SK-N-SH (cell line): Measurements from ENCODE around the gene C1QTNF9.

Experiments used
- CHD2 ChIP-seq: fragments of 150-350 bp; IDR thresholded peaks from 2 replicates; pipeline ENCODE4 v1.6.1; 2018; ENCODE audit warnings: low read length; ENCODE audit not compliant: partially characterized antibody
- EP300 ChIP-seq, 2 experiments: IDR thresholded peaks; 2 replicates each; pipeline versions ENCODE4 v1.4.0 to v1.6.1; 2012; ENCODE audit warnings: borderline replicate concordance in 1 of 2, low read depth in 1 of 2, low read length in 1 of 2
- EZH2phosphoT487 ChIP-seq: fragments of 200-600 bp; sonication (generic); IDR thresholded peaks from 2 replicates; pipeline ENCODE4 v1.6.1; 2017; ENCODE audit warnings: low read depth, mixed run types, mild to moderate bottlenecking, antibody characterized with exemption, moderate library complexity, borderline replicate concordance
- FOXM1 ChIP-seq: IDR thresholded peaks from 2 replicates; pipeline ENCODE4 v1.4.0; 2012; ENCODE audit warnings: low read depth, mild to moderate bottlenecking
- RCOR1 ChIP-seq: fragments of 150-350 bp; IDR thresholded peaks from 2 replicates; pipeline ENCODE4 v1.6.1; 2017; ENCODE audit warnings: antibody characterized with exemption, low read length
- SMC3 ChIP-seq: IDR thresholded peaks from 2 replicates; pipeline ENCODE4 v1.6.1; 2012; ENCODE audit warnings: low read depth, low read length, improper control_type of control experiment
- TAF1 ChIP-seq: IDR thresholded peaks from 2 replicates; pipeline ENCODE4 v1.6.1; 2012; ENCODE audit warnings: low read depth, mild to moderate bottlenecking, low read length, moderate library complexity, borderline replicate concordance
- YY1 ChIP-seq: IDR thresholded peaks from 2 replicates; pipeline ENCODE4 v1.4.0; 2012; ENCODE audit warnings: low read depth, mild to moderate bottlenecking
- TF ChIP-seq, protein P1 (sequence below): fragments of 200-600 bp; sonication (generic); IDR thresholded peaks from 2 replicates; pipeline ENCODE4 v1.6.1; 2017; ENCODE audit warnings: antibody characterized with exemption, mild to moderate bottlenecking, moderate library complexity
- TF ChIP-seq, protein P2 (sequence below): IDR thresholded peaks from 2 replicates; pipeline ENCODE4 v1.4.0; 2012; ENCODE audit warnings: low read depth, borderline replicate concordance
- TF ChIP-seq, protein P3 (sequence below): IDR thresholded peaks from 2 replicates; pipeline ENCODE4 v1.4.0; 2012; ENCODE audit warnings: low read depth, borderline replicate concordance
- TF ChIP-seq, protein P4 (sequence below): IDR thresholded peaks from 2 replicates; pipeline ENCODE4; 2012
- TF ChIP-seq, protein P5 (sequence below): fragments of 150-350 bp; IDR thresholded peaks from 2 replicates; pipeline ENCODE4 v1.6.1; 2017; ENCODE audit warnings: antibody characterized with exemption, low read length, low read depth, borderline replicate concordance

DNA sequence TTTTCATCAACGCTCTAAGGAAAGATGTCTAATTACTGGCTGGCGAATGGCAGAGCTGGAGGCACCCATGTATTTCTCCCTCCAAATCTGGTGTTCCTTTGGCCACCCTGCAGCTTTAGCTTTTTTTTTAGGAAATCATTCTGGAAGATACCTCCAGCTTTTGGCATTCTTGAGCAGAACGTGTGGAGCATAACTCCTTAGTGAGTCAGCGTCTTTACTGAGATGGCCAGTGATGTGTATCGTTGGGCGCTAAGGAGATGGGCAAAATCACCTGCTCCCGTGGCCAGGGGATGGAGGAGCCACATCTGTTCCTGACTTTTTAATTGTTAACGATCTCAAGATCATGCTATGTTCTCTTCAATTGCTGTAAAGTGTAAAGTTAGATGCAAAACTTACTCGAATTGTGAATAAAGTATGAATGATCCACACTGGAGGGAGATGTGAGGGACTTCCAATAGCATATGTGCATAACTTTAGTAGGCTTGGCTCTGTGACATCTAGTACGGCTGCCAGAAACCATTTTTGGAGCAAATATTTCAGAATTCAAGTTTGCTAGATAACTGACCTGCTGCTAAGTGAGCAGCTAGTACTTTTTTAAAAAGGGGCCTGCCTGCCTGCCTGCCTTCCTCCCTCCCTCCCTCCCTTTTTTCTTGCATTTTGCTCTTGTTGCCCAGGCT is 24.4 kb upstream of the C1QTNF9 start:
- TF ChIP-seq, protein P1, sequence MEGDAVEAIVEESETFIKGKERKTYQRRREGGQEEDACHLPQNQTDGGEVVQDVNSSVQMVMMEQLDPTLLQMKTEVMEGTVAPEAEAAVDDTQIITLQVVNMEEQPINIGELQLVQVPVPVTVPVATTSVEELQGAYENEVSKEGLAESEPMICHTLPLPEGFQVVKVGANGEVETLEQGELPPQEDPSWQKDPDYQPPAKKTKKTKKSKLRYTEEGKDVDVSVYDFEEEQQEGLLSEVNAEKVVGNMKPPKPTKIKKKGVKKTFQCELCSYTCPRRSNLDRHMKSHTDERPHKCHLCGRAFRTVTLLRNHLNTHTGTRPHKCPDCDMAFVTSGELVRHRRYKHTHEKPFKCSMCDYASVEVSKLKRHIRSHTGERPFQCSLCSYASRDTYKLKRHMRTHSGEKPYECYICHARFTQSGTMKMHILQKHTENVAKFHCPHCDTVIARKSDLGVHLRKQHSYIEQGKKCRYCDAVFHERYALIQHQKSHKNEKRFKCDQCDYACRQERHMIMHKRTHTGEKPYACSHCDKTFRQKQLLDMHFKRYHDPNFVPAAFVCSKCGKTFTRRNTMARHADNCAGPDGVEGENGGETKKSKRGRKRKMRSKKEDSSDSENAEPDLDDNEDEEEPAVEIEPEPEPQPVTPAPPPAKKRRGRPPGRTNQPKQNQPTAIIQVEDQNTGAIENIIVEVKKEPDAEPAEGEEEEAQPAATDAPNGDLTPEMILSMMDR = no peak
- TF ChIP-seq SMC3 (no peak), EZH2phosphoT487 (no peak), TAF1 (no peak), EP300 (IDR thresholded peaks at IDR 0.05; ENCODE audit: borderline replicate concordance in 1 of 2, low read depth in 1 of 2, low read length in 1 of 2) (no peak), CHD2 (no peak), YY1 (no peak), RCOR1 (no peak), FOXM1 (no peak)
- TF ChIP-seq, protein P2, sequence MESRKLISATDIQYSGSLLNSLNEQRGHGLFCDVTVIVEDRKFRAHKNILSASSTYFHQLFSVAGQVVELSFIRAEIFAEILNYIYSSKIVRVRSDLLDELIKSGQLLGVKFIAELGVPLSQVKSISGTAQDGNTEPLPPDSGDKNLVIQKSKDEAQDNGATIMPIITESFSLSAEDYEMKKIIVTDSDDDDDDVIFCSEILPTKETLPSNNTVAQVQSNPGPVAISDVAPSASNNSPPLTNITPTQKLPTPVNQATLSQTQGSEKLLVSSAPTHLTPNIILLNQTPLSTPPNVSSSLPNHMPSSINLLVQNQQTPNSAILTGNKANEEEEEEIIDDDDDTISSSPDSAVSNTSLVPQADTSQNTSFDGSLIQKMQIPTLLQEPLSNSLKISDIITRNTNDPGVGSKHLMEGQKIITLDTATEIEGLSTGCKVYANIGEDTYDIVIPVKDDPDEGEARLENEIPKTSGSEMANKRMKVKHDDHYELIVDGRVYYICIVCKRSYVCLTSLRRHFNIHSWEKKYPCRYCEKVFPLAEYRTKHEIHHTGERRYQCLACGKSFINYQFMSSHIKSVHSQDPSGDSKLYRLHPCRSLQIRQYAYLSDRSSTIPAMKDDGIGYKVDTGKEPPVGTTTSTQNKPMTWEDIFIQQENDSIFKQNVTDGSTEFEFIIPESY = no peak
- TF ChIP-seq, protein P3, sequence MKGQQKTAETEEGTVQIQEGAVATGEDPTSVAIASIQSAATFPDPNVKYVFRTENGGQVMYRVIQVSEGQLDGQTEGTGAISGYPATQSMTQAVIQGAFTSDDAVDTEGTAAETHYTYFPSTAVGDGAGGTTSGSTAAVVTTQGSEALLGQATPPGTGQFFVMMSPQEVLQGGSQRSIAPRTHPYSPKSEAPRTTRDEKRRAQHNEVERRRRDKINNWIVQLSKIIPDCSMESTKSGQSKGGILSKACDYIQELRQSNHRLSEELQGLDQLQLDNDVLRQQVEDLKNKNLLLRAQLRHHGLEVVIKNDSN = no peak
- TF ChIP-seq, protein P4, sequence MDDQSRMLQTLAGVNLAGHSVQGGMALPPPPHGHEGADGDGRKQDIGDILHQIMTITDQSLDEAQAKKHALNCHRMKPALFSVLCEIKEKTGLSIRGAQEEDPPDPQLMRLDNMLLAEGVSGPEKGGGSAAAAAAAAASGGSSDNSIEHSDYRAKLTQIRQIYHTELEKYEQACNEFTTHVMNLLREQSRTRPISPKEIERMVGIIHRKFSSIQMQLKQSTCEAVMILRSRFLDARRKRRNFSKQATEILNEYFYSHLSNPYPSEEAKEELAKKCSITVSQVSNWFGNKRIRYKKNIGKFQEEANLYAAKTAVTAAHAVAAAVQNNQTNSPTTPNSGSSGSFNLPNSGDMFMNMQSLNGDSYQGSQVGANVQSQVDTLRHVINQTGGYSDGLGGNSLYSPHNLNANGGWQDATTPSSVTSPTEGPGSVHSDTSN = no peak
- TF ChIP-seq, protein P5, sequence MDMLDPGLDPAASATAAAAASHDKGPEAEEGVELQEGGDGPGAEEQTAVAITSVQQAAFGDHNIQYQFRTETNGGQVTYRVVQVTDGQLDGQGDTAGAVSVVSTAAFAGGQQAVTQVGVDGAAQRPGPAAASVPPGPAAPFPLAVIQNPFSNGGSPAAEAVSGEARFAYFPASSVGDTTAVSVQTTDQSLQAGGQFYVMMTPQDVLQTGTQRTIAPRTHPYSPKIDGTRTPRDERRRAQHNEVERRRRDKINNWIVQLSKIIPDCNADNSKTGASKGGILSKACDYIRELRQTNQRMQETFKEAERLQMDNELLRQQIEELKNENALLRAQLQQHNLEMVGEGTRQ = no peak
